CD4-positive, alpha-beta T cell treated with Interleukin-10 for 1 hour (primary cell): ENCODE measurements around the gene HIGD1B.

Source experiments
- DNase-seq: peaks from one replicate; pipeline ENCODE4 v3.0.0-alpha.2; 2020

HIGD1B gene

DNA sequence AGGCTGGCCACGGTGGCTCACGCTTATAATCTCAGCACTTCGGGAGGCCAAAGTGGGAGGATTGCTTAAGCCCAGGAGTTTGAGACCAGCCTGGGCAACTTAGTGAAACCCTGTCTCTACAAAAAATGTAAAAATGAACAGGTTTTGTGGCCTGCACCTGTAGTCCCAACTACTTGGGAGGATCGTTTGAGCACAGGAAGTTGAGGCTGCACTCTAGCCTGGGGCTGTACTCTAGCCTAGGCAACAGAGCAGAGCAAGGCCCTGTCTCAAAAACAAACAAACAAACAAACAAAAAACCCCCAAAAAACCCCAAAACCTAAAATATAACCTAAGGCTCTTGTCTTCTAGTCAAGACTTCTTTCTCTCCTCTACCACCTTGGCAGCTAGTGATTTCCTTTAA, 7.4 kb upstream of the HIGD1B start:
- no peak for DNase-seq

DNA sequence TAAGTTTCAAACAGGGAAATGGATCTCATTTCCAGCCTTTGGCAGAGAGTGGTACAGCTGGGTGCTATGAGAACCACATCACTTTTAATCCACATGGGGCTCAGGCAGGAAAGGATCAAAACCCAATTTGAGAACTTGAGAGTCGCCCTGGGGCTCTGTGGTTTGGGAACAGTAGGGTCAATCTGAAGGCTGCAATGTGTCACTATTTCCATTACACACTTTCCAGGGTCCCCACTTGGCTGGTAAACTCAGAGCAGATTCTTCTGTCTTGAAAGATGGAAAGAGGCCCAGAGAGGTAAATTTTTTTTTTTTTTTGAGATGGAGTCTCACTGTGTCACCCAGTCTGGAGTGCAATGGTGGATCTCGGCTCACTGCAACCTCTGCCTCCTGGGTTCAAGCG, 6.7 kb upstream of the HIGD1B start:
- no peak for DNase-seq

DNA sequence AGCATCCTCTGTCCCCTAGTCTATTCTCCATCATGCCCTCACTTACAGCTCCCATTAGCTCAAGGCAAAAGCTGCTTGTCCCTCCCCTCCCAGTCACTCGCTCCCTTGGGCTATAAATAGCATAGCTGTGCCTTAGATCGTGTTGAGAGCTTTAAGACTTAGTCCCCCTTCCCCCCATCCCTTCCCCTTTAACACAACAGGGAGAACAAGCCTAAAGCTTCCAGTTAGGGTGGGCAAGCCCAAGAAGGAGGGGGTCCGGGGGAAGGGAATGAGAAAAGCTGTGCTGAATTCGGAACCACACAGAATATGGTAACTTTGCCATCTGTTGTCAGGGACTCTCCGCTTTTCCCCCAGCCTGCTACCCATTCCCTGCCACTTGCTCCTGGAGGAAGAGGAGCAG, 4.9 kb upstream of the HIGD1B start:
- no peak for DNase-seq

DNA sequence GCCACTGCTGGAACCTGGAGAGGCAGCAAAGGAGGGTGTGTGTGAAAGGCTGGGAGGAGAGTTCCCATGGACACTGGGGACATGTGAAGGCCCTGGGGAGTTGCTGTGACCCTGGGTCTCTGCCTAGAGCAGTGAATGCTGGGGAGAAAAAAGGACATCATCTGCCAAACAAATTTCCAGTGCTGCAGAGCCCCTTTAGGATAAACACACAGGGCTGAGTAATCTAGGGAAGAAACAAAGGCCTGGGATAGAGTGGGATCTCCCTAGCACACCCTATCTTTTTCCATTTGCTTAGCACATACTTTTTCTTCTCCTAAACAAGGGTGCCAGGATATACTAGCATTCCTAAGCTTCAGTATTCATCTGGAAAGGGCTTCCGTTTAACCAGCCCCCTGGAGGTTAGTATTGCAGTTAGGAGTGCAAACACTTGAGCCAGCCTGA, 3.3 kb upstream of the HIGD1B start:
- DNase-seq, result no peak

DNA sequence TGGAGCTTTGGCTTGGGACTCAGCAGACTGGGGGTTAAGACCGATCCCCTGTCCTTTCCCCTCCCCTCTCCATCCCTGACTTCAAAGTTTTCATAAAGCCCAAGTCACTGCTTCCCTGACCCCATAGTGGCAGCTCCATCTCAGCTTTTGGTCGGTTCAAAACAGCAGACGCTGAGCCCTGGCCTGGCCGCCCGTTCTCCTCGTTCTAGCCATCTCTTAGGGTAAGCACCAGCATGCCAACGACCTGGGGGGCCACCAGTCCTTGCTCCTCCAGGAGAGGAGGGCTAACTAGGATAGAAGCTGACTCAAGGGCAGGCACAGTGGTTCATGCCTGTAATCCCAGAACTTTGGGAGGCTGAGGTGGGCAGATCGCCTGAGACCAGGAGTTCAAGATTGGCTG, 1.5 kb upstream of the HIGD1B start:
- no peak for DNase-seq

DNA sequence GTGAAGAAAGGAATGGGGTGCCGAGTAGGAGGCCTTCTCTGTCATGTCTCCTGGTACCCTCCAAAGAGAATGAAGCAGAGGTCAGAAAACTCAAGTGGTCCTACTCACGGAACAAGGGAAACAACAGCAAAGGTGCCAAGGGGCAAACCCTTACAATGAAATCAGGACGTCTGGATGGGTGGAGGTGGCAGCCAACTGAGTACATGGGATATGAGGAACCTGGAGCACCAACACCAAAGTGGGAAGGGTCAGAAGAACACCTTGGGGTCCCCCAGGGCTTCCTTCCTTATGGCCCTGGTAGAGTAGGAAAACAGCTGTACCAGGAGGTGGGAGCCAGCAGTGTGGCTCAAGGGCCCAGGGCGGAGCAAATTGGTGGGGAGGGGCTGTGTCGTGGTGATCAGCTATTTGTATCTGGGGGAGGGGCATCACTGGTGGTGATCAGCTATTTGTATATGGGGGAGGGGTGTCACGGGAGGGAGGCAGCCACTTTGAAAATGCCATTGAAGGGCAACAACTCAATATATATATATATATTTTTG, 643 bp downstream of the HIGD1B start:
- DNase-seq, result no peak

DNA sequence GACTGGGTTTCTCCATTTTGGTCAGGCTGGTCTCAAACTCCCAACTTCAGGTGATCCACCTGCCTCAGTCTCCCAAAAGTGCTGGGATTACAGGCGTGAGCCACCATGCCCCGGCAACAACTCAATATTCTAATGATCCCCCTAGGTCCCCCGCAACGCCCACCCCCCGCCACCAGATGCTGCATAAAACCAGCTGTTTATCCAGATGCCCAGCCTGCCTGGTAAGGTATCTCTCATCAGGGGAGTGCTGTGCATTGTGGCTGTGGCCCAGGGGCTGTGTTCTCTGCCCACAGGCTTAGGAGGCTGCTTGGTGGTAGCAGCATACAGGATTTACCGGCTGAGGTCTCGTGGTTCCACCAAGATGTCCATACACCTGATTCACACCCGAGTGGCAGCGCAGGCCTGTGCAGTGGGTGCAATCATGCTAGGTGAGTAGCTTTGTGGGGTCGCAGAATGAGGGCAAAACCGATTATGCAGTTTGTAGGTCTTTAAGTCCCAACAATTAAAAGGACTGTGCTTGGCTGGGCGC, 1.3 kb downstream of the HIGD1B start:
- DNase-seq, result no peak

DNA sequence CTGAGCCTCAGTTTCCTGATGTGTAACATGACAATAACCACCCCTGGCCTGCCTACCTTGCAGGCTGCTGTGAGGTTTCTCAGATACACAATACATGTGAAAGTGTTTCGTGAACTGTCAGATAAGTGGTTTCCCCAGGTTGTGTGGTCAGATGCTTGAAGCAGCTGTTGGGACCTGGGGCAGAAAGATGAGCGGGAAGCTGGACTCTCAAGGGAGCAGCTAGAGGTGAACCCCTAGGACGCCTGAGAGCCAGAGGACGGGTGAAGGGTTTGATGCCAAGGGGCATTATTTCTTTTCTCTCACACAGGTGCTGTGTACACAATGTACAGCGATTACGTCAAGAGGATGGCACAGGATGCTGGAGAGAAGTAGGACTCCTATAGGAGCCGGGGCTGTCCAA, 2.3 kb downstream of the HIGD1B start:
- DNase-seq, result no peak

DNA sequence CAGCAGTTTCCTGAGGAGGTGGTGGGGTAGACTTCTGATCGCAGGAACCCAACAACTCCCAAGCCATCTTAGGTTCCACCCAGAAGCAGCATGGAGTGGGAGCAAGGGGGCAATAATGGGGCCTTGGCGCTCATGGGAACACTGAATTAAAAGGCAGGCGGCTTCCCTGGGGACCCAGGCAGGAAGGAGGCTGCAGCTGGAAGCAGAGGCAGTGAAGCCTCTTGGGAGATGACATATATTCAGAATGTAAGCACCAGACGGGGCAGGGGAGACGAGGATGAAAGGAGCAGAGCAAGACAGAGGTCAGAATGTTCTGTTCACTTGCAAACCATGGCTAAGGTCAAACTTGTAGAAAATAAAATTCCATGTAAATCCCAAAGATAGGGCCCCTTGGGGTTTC, 2.9 kb downstream of the HIGD1B start:
- DNase-seq, result no peak

DNA sequence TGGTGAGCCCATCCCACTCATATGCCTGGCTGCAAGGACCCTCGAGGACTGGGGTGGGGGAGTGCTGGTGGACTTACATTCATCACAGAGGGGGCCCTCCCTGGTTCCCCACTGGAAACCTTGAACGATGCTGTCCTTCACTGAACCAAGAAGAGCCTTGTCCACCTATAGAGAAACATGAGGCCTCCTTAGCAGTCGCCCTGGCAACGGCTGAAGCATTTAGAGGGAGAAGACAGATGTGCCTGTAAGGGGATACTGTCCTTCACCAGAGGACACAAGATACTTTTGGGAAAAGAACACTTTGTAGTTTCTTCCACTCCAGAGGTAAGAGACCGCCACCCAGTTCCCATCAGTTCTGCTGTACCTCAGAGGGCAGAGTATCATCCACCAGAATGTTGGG, 6.5 kb downstream of the HIGD1B start:
- no peak for DNase-seq

DNA sequence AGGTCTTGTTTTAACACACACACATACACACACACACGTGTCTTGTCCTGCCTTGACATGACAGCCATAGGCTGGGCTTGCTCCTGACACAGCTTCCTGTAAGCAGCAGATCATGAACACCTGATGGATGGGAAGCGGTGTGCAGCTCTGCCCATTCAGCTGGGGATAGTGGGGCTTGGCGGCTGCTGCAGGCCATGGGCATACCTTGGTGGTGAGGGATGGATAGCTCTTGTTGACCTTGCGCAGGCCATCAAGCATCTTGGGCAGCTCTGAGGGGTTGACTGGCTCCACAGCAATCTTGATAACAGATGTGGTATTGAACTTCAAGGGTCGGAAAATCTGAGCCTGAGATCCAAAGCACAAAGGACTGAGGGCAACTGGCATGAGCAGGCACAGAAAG, 12.0 kb downstream of the HIGD1B start:
- DNase-seq, result no peak

DNA sequence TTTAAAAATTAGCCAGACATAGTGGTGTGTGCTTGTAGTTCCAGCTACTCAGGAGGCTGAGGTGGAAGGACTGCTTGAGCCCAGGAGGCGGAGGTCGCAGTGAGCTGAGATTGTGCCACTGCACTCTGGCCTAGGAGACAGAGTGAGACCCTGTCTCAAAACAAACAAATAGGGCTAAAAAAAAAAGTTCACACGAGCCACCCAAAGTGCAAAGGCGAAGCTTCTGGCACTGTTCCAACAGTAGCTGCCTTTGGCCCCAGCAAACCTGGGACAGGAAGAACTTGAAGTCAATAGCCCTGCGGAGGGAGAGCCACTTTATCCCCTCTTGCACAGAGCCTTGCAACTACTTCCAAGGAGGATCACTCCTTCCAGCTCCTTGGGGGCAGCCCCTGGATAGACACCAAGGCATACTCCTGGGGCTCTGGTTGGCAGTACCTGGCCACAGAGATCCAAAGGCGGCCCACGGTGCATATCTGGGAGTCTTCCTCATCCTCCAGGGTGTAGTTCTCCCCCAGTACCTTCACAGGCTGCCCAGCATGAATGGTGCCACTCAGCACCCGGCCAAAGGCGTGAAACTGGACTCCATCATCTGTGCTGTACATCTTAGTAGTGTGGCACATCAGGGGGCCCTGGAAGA, 14.7 kb downstream of the HIGD1B start:
- no peak for DNase-seq

DNA sequence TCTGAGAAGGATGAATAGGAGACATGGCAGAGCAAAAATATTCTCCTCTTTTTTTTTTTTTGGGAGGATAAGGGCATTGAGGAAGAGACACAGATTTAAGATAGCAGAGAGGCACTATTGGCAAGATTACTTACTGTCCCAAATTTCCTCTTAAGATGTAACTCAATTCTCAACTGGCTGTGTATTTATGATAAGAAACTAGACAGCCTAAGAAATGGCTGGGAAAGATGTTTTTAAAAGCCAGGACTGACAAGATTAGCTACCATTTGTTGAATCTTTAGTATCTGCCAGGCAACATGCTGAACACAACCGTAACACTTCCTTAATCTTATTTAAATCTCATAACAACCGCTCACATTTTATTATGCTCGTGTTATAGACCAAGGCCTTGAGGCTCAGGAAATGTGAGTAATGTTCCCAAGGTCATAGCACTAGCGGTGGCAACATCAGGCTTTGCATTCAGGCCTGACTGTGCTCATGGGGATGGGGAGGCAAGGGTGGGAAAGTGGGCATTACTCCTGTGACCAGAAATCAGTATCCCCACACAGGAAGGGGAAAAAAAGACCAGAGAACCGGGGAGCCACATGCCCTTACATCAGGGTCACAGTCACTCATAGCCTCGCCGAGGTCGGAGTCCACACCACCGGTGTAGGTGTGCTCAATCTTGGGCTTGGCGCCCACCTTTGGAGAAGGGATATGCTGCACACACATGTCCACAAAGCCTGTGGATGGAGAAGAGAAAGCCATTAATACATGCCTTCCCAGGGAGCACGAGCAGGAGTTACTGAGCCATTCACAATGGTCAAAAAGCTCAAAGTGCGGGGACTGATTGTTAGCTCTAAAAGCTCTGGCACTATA, 15.6 kb downstream of the HIGD1B start:
- DNase-seq, result no peak

DNA sequence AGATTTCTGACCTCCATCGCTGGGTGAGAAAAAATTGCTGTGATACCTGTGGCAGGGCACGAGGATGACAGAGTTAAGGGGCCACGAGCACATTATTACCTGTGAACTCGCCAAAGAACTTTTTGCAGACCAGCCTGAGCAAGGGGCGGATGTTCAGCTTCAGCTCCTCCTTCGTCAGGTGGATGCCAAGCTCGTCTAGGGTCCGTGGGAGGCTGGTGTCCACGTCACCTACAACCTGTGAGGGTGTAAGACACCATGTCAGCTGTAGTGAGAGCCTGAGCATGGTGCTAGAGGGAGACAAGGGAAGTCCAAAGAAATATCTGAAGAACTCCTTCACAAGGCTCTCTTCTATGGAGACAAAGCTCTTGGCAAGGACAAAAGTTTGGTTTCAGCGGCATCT, 17.1 kb downstream of the HIGD1B start:
- no peak for DNase-seq

DNA sequence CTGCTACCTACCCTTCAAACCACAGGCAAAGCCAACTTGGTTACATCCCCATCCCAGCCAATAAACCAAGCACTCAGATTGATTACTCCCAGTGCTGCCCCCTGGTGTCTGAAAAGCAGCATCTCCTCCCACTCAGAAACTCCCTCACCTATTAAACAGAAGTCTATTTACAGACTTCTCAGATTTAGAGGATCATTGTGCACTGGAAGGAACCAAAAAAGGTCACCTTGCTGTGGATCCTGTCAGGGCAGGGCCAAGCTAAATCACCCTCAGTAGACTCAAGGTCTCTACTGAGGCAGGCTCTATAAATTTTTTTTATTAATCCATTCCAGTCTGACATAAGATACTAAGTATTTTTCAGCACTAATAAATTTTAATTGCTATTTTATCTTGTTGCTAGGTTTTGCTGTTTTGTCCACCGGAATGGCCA, 17.6 kb downstream of the HIGD1B start:
- DNase-seq, result peak; percentile 77

DNA sequence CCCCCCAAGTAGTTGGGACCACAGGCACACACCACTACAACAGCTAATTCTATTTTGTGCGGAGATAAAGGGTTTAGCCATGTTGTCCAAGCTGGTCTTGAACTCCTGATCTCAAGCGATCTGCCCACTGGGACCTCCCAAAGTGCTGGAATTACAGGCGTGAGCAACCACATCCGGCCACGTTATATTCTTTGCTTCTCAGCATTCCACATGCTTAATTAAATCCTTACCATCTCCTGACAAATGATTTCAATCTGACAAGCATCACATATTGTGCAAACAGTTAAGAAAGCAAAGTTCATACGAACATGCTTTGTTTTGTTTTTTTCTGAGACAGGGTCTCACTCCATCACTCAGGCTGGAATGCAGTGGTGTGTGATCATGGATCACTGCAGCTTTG, 18.2 kb downstream of the HIGD1B start:
- no peak for DNase-seq

DNA sequence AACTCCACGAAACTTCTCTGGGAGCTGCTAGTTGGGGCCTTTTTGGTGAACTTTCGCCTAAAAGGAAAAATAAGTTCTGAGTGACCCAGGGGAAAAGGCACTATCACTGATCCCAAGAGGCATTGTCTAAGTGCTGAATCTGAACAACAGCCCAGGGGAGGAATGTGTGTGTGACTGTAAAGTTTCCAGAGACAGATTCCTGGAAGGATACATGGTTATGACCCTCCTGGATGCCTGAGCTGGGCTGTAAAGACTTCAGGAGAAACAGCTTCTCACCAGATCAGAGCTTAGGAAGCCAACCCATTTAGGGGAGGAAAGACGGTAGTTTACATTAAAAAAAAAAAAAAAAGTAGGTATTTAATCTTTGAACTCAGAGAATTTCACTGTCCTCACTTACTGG, 20.2 kb downstream of the HIGD1B start:
- no peak for DNase-seq

DNA sequence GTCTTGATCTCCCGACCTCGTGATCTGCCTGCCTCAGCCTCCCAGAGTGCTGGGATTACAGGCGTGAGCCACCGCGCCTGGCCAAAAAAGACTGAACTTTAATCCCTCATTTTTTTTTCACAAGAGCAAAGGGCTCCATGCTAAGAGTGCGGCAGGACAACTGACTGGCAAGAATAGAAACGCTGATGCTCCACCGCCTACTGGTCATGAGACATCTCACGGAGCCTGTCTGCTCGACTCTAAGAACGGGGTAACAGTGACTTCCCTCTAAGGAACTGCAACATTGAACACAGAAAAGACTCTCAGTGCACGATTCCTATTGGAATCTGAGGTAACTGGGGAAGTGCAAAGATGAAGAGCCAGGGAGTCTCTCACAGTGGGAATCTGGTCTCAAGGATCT, 23.9 kb downstream of the HIGD1B start:
- no peak for DNase-seq

DNA sequence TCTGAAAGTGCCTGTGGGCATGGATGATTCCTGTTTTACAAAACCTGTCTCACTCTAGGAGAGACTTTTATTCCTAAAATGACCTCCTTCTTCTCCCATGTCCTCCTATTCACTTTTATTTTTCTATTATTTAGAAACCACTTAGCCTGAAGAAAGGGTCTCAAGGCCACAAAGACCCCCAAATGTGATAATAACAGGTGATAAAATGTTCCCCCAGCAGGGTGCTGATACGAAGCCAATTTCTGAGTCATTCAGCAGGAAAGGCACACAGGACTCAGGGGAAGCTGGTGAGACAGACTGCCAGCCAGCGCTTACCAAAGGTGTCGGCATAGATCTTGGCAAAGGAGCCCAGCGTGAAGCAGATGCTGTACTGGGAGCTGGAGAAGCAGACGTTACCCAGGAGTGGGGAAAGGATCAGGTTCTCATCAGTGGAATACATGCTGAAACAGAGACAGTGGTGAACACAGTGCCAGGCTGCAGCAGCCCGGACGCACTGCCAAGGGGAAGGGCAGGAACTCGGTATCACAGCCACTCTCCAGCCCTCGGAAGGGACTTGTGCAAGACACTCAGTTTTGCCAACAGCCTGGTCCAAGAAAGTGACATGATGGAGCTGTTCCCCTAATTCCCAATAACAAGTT, 24.6 kb downstream of the HIGD1B start:
- no peak for DNase-seq

DNA sequence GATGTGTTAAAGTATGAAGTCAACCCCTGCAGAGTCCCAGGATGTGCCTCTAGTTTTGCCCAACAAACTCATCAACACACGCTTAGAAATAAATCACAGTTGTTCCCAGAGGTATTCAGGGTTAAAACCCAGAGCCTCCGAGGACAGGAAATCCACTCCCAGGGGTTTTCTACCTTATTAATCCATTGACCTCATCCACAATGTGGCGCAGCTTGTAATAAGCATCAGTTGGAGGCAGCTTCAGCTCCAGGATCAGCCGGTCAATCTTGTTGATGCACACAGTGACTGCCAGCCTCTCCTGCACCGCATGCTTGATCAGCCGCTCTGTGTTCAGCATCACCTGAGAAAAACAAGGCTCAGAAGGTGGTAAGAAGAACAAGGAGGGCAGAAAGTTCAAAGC, 28.1 kb downstream of the HIGD1B start:
- DNase-seq, result no peak

DNA sequence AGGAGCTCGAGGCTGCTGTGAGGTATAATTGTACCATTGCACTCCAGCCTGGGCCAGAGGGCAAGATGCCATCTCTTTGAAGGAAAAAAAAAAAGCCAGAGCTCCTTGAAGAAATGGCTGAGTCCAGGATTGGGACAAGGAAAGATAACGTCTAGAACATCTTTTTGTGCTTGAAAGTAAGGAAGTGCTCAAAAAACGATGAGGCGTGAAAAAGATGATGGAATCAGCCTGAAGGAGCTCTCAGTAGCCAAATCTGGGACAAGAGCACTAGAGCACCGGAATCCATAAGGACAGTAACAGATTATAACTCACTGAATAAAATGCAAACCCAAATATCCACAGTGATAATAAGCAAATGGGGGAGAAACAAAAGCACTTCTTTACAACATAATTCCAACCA, 29.4 kb downstream of the HIGD1B start:
- DNase-seq, result no peak

DNA sequence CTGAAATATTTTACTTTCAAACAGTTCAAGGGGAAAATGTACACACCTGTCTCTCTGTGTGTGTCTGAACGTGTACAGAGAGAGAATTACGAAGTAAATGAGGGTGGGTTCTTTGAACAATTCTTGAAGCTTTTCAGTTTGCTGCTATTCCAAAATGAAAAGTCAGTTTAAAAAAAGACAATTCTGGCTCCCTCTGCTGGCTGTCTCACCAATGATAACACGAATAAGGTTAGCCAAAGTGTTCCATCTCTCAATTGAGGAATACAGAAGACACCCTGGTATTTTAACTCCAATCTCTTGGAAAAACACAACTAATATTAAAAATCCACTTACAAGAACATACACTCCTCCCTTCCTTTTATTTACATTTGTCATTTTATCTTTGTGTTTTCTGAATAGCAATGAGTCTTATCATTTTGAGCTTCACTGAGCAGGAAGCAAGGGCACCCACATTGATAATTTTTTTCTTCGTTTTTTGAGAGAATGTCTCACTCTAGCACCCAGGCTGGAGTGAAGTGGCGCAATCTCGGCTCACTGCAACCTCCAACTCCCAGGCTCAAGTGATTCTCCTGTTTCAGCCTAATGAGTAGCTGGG, 31.0 kb downstream of the HIGD1B start:
- DNase-seq, result peak; percentile 41

DNA sequence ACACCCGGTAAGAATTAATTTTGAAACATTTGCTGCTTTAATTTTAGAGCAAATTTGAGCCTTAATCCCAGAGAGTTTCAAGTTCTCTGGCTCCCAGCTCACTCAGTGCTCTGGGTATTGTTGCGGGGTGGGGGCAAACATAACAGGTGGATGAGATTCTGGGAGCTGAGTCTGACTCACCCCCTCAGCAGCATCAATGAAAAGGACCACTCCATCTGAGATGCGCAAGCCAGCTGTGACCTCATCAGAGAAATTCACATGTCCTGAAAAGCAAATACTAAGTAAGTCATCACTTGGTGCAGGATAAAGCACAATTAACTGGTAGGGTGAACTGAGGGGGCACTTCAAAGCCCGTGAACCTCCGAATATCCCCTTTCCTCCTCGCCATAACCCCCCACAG, 31.7 kb downstream of the HIGD1B start:
- no peak for DNase-seq
